ENCODE data around the gene GSTT2B.
"Not testable (repeated sequence)": the region's sequence is repeated elsewhere in the genome, so short reads cannot be mapped to it uniquely, and the experiment has no call there.

DNA sequence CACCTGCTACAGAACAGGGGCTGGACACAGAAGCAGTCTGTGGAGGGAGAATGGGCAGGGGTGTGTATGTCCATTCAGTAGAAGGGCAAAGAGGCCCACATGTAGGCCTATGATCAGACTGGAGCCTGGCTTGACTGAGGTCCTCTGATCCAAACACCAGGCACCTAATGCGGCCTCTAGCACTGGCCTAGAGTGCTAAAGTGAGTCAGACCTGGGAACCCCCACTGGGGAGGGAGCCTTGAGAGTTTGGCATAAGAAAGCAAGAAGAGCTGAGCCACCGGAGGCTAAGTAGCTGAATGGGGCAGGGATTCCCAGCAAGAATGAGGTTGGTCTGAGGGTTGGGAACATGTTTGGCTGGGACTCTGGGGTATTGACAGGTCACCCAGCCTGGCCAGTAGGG, 9.6 kb downstream of the GSTT2B start:
- TF ChIP-seq RCOR1 (conservative IDR thresholded peaks at IDR 0.05; ENCODE audit: low read depth, low read length); NBN (IDR thresholded peaks at IDR 0.05): not testable (repeated sequence)
